ENCODE results near the gene CA5A.

The CA5A gene

GRCh38 chr16:87974178-87974577, 37.8 kb upstream of the CA5A start:
- no peaks in the 10 kb centered on the region for H3K36me3 ChIP-seq (ENCODE audit: control insufficient read depth, insufficient read depth, low read length)
- H3K4me3 ChIP-seq (ENCODE audit: low read length), result no peak overlapping the region
- H3K4me1 ChIP-seq (ENCODE audit: control insufficient read depth, insufficient read depth, low read length), result no peaks in the 10 kb centered on the region
- H3K27me3 ChIP-seq (ENCODE audit: control insufficient read depth, insufficient read depth, low read length), result no peaks in the 10 kb centered on the region
- no peak overlapping the region for H3K9ac ChIP-seq (ENCODE audit: low read length)
- peaks cover 5% of the 10 kb centered on the region for H3K9me3 ChIP-seq (ENCODE audit: control insufficient read depth, low read length)

- H3K4me3 ChIP-seq (ENCODE audit: low read length), result no peak overlapping the region
- no peaks in the 10 kb centered on the region for H3K4me1 ChIP-seq (ENCODE audit: control insufficient read depth, insufficient read depth, low read length)
- no peaks in the 10 kb centered on the region for H3K27me3 ChIP-seq (ENCODE audit: control insufficient read depth, insufficient read depth, low read length)
- peaks cover 5% of the 10 kb centered on the region for H3K9me3 ChIP-seq (ENCODE audit: control insufficient read depth, low read length)
- no peak overlapping the region for H3K9ac ChIP-seq (ENCODE audit: low read length)
- H3K36me3 ChIP-seq (ENCODE audit: control insufficient read depth, insufficient read depth, low read length), result no peaks in the 10 kb centered on the region
Observed at GRCh38 chr16:87973717-87974116, 37.4 kb upstream of the CA5A start.

GRCh38 chr16:87971933-87972332, 35.6 kb upstream of the CA5A start:
- Histone ChIP-seq H3K9ac (ENCODE audit: low read length) (no peak overlapping the region), H3K4me1 (ENCODE audit: control insufficient read depth, insufficient read depth, low read length) (peaks cover 1% of the 10 kb centered on the region), H3K4me3 (ENCODE audit: low read length) (no peak overlapping the region), H3K9me3 (ENCODE audit: control insufficient read depth, low read length) (peaks cover 5% of the 10 kb centered on the region), H3K36me3 (ENCODE audit: control insufficient read depth, insufficient read depth, low read length) (no peaks in the 10 kb centered on the region), H3K27me3 (ENCODE audit: control insufficient read depth, insufficient read depth, low read length) (no peaks in the 10 kb centered on the region)

- H3K27me3 ChIP-seq (ENCODE audit: control insufficient read depth, insufficient read depth, low read length), result no peaks in the 10 kb centered on the region
- H3K9ac ChIP-seq (ENCODE audit: low read length), result no peak overlapping the region
- peaks cover 5% of the 10 kb centered on the region for H3K9me3 ChIP-seq (ENCODE audit: control insufficient read depth, low read length)
- no peak overlapping the region for H3K4me3 ChIP-seq (ENCODE audit: low read length)
- no peaks in the 10 kb centered on the region for H3K36me3 ChIP-seq (ENCODE audit: control insufficient read depth, insufficient read depth, low read length)
- peaks cover 11% of the 10 kb centered on the region for H3K4me1 ChIP-seq (ENCODE audit: control insufficient read depth, insufficient read depth, low read length)
Observed at GRCh38 chr16:87970186-87970585, 33.9 kb upstream of the CA5A start.

- H3K36me3 ChIP-seq (ENCODE audit: control insufficient read depth, insufficient read depth, low read length), result no peaks in the 10 kb centered on the region
- H3K4me1 ChIP-seq (ENCODE audit: control insufficient read depth, insufficient read depth, low read length), result peaks cover 11% of the 10 kb centered on the region
- H3K4me3 ChIP-seq (ENCODE audit: low read length), result no peak overlapping the region
- H3K9ac ChIP-seq (ENCODE audit: low read length), result no peak overlapping the region
- peaks cover 5% of the 10 kb centered on the region for H3K9me3 ChIP-seq (ENCODE audit: control insufficient read depth, low read length)
- H3K27me3 ChIP-seq (ENCODE audit: control insufficient read depth, insufficient read depth, low read length), result no peaks in the 10 kb centered on the region
Observed at GRCh38 chr16:87968541-87968940, 32.2 kb upstream of the CA5A start.

- H3K4me3 ChIP-seq (ENCODE audit: low read length), result no peak overlapping the region
- H3K36me3 ChIP-seq (ENCODE audit: control insufficient read depth, insufficient read depth, low read length), result no peaks in the 10 kb centered on the region
- no peaks in the 10 kb centered on the region for H3K27me3 ChIP-seq (ENCODE audit: control insufficient read depth, insufficient read depth, low read length)
- peaks cover 11% of the 10 kb centered on the region for H3K4me1 ChIP-seq (ENCODE audit: control insufficient read depth, insufficient read depth, low read length)
- H3K9ac ChIP-seq (ENCODE audit: low read length), result peak overlapping the region; percentile 49
- no peaks in the 10 kb centered on the region for H3K9me3 ChIP-seq (ENCODE audit: control insufficient read depth, low read length)
Observed at GRCh38 chr16:87966685-87967185, 30.4 kb upstream of the CA5A start.

GRCh38 chr16:87966064-87966645, 29.8 kb upstream of the CA5A start:
- Histone ChIP-seq H3K4me3 (ENCODE audit: low read length) (no peak overlapping the region), H3K9ac (ENCODE audit: low read length) (peak overlapping the region; percentile 49), H3K27me3 (ENCODE audit: control insufficient read depth, insufficient read depth, low read length) (no peaks in the 10 kb centered on the region), H3K36me3 (ENCODE audit: control insufficient read depth, insufficient read depth, low read length) (no peaks in the 10 kb centered on the region), H3K9me3 (ENCODE audit: control insufficient read depth, low read length) (no peaks in the 10 kb centered on the region), H3K4me1 (ENCODE audit: control insufficient read depth, insufficient read depth, low read length) (peaks cover 11% of the 10 kb centered on the region)

GRCh38 chr16:87965417-87965816, 29.1 kb upstream of the CA5A start:
- Histone ChIP-seq H3K9me3 (ENCODE audit: control insufficient read depth, low read length) (no peaks in the 10 kb centered on the region), H3K9ac (ENCODE audit: low read length) (no peak overlapping the region), H3K36me3 (ENCODE audit: control insufficient read depth, insufficient read depth, low read length) (no peaks in the 10 kb centered on the region), H3K4me3 (ENCODE audit: low read length) (no peak overlapping the region), H3K27me3 (ENCODE audit: control insufficient read depth, insufficient read depth, low read length) (no peaks in the 10 kb centered on the region), H3K4me1 (ENCODE audit: control insufficient read depth, insufficient read depth, low read length) (peaks cover 11% of the 10 kb centered on the region)

GRCh38 chr16:87964049-87964659, 27.8 kb upstream of the CA5A start:
- H3K36me3 ChIP-seq (ENCODE audit: control insufficient read depth, insufficient read depth, low read length), result no peaks in the 10 kb centered on the region
- H3K9me3 ChIP-seq (ENCODE audit: control insufficient read depth, low read length), result no peaks in the 10 kb centered on the region
- H3K4me1 ChIP-seq (ENCODE audit: control insufficient read depth, insufficient read depth, low read length), result peaks cover 11% of the 10 kb centered on the region
- H3K27me3 ChIP-seq (ENCODE audit: control insufficient read depth, insufficient read depth, low read length), result no peaks in the 10 kb centered on the region
- H3K9ac ChIP-seq (ENCODE audit: low read length), result no peak overlapping the region
- H3K4me3 ChIP-seq (ENCODE audit: low read length), result no peak overlapping the region

GRCh38 chr16:87963400-87963799, 27.1 kb upstream of the CA5A start:
- Histone ChIP-seq H3K4me1 (ENCODE audit: control insufficient read depth, insufficient read depth, low read length) (peaks cover 11% of the 10 kb centered on the region), H3K4me3 (ENCODE audit: low read length) (no peak overlapping the region), H3K9ac (ENCODE audit: low read length) (no peak overlapping the region)

GRCh38 chr16:87961623-87962022, 25.3 kb upstream of the CA5A start:
- no peaks in the 10 kb centered on the region for H3K9me3 ChIP-seq (ENCODE audit: control insufficient read depth, low read length)
- no peak overlapping the region for H3K9ac ChIP-seq (ENCODE audit: low read length)
- no peak overlapping the region for H3K4me3 ChIP-seq (ENCODE audit: low read length)
- H3K4me1 ChIP-seq (ENCODE audit: control insufficient read depth, insufficient read depth, low read length), result peaks cover 7% of the 10 kb centered on the region
- H3K36me3 ChIP-seq (ENCODE audit: control insufficient read depth, insufficient read depth, low read length), result no peaks in the 10 kb centered on the region
- no peaks in the 10 kb centered on the region for H3K27me3 ChIP-seq (ENCODE audit: control insufficient read depth, insufficient read depth, low read length)

More at GRCh38 chr16:87963400-87963799, 27.1 kb upstream of the CA5A start:
- H3K9me3 ChIP-seq (ENCODE audit: control insufficient read depth, low read length), result no peaks in the 10 kb centered on the region
- H3K27me3 ChIP-seq (ENCODE audit: control insufficient read depth, insufficient read depth, low read length), result no peaks in the 10 kb centered on the region
- no peaks in the 10 kb centered on the region for H3K36me3 ChIP-seq (ENCODE audit: control insufficient read depth, insufficient read depth, low read length)

GRCh38 chr16:87960852-87961251, 24.5 kb upstream of the CA5A start:
- no peak overlapping the region for H3K9ac ChIP-seq (ENCODE audit: low read length)
- H3K9me3 ChIP-seq (ENCODE audit: control insufficient read depth, low read length), result no peaks in the 10 kb centered on the region
- no peak overlapping the region for H3K4me3 ChIP-seq (ENCODE audit: low read length)
- no peaks in the 10 kb centered on the region for H3K4me1 ChIP-seq (ENCODE audit: control insufficient read depth, insufficient read depth, low read length)
- no peaks in the 10 kb centered on the region for H3K36me3 ChIP-seq (ENCODE audit: control insufficient read depth, insufficient read depth, low read length)
- no peaks in the 10 kb centered on the region for H3K27me3 ChIP-seq (ENCODE audit: control insufficient read depth, insufficient read depth, low read length)

All from mucosa of stomach (tissue), 1 donor.